Measurements from ENCODE around the gene PGLYRP3.

PGLYRP3 gene

DNA sequence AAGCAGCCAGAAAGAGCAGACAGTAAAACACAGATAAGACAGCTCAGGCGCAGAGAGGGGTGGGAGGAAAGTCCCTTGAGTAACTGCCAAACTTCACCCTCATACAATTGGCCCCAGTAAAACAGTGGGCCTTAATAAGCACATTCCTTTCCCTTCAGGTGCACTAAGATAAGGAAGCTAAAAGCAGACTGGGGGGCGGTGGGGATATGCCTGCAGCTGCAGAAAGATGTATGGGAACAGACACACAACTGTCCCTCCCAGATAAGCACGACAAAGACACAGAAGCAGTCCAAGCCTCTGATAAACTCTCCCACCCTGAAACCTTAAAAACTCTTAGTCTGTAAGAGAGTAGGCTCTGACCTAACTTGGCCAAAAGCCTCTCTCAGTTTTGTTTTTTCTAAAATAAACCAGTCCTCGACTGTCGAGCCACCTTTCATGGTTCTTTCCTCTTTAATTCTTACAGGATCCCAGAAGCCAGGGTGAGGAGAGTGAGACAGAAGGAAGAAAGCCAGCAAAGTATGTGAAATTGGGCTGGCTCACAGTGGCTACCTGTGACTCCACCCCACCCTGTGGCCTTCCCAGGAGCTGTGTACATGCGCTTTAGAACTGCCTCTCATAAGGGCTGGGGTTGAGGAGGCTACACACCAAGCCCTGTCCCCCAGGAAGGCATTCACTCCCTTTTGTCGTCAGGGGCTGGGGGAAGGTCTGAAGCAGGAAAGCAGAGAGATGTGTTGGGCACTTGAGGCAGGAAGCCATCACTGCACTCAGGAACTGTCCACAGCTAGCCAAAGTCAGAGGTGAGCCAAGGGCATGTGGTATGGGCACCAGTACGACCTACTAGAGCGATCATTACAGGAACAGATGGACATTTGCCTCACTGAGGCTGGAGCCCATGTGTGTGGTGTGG is 31.3 kb upstream of the PGLYRP3 start:
- Histone ChIP-seq H3K36me3 (ENCODE audit: control insufficient read depth, low read length) (no peaks in the 10 kb centered on the region), H3K4me2 (ENCODE audit: low read length) (no peak overlapping the region), H3F3A (ENCODE audit: control insufficient read depth, insufficient read depth) (no peaks in the 10 kb centered on the region), H3K4me1 (ENCODE audit: control insufficient read depth, low read length) (no peaks in the 10 kb centered on the region), H3K9me3 (ENCODE audit: control insufficient read depth, insufficient read depth, low read length) (no peaks in the 10 kb centered on the region), H3K9me2 (replicated peaks; ENCODE audit: control insufficient read depth, low read length) (no peaks in the 10 kb centered on the region), H3K4me3 (ENCODE audit: low read length) (no peak overlapping the region), H4K20me1 (ENCODE audit: control insufficient read depth, insufficient read depth, low read depth, low read length) (no peaks in the 10 kb centered on the region), H3K27me3 (ENCODE audit: control insufficient read depth, low read length) (peaks cover 17% of the 10 kb centered on the region), H3K79me2 (ENCODE audit: control insufficient read depth, low read length) (no peaks in the 10 kb centered on the region), H3K27ac (ENCODE audit: low read depth, low read length) (no peak overlapping the region)
- TF ChIP-seq, protein P1, sequence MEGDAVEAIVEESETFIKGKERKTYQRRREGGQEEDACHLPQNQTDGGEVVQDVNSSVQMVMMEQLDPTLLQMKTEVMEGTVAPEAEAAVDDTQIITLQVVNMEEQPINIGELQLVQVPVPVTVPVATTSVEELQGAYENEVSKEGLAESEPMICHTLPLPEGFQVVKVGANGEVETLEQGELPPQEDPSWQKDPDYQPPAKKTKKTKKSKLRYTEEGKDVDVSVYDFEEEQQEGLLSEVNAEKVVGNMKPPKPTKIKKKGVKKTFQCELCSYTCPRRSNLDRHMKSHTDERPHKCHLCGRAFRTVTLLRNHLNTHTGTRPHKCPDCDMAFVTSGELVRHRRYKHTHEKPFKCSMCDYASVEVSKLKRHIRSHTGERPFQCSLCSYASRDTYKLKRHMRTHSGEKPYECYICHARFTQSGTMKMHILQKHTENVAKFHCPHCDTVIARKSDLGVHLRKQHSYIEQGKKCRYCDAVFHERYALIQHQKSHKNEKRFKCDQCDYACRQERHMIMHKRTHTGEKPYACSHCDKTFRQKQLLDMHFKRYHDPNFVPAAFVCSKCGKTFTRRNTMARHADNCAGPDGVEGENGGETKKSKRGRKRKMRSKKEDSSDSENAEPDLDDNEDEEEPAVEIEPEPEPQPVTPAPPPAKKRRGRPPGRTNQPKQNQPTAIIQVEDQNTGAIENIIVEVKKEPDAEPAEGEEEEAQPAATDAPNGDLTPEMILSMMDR (IDR thresholded peaks at IDR 0.05; ENCODE audit: low read depth, low read length, poor library complexity, severe bottlenecking) = no peak
- TF ChIP-seq EZH2phosphoT487 (IDR thresholded peaks at IDR 0.05; ENCODE audit: borderline replicate concordance, low read length) = no peak

DNA sequence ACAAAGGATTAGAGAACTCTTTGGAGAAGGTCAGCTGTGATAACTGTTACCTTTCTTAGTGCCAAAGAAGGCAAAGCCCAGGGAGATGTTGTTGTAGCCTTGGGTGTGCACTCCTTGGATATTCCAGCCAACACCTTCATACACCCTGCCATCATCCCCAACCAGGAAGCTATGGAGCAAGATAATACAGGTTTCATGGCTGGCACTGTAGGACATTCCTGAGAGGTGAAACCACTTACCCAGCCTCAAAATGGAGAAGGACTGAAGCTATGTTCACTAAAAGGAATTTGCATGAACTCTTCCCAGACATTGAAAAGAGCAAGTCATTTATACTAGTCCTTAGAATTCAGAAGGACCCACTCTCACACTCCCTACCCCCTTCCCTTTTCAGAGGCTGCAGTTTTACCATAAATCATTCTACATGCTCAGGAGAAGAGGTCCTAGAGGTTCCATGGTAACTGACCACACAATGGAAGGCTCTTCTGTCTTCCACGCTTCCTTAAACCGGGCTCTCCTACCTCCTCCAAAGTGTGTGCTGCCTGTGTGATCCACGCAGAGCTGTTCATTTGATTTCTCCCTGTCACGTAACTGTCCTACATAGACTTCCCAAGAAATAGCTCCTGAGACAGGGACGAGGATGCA is 30.4 kb upstream of the PGLYRP3 start:
- Histone ChIP-seq H4K20me1 (ENCODE audit: control insufficient read depth, insufficient read depth, low read depth, low read length) (no peaks in the 10 kb centered on the region), H3K4me1 (ENCODE audit: control insufficient read depth, low read length) (no peaks in the 10 kb centered on the region), H3K27me3 (ENCODE audit: control insufficient read depth, low read length) (peaks cover 16% of the 10 kb centered on the region), H3K27ac (ENCODE audit: low read depth, low read length) (no peak overlapping the region), H3K79me2 (ENCODE audit: control insufficient read depth, low read length) (no peaks in the 10 kb centered on the region), H3K9me3 (ENCODE audit: control insufficient read depth, insufficient read depth, low read length) (no peaks in the 10 kb centered on the region), H3K4me3 (ENCODE audit: low read length) (no peak overlapping the region), H3F3A (ENCODE audit: control insufficient read depth, insufficient read depth) (no peaks in the 10 kb centered on the region), H3K4me2 (ENCODE audit: low read length) (no peak overlapping the region), H3K36me3 (ENCODE audit: control insufficient read depth, low read length) (no peaks in the 10 kb centered on the region), H3K9me2 (replicated peaks; ENCODE audit: control insufficient read depth, low read length) (no peaks in the 10 kb centered on the region)
- TF ChIP-seq EZH2phosphoT487 (IDR thresholded peaks at IDR 0.05; ENCODE audit: borderline replicate concordance, low read length) = no peak
- TF ChIP-seq, protein P1 (IDR thresholded peaks at IDR 0.05; ENCODE audit: low read depth, low read length, poor library complexity, severe bottlenecking) = no peak

DNA sequence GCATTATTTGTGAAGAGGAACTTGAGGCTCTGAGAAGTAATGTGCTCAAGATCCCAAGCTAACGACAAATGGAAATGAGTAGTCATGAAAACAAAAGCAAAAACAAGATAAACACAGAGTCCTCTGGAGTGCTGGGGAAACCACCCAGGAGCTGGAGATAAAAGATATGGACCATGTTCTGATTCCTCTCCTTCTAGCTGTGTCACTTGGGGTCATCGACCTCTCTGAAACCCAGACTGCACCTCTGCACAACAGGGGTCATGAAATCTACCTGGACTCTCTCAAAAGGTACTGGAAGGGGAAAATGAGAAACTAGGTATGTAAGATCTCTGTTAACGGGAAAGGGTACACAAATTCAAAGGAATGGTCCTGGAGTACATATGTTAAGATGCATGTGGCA is 29.4 kb upstream of the PGLYRP3 start:
- TF ChIP-seq, protein P1 (IDR thresholded peaks at IDR 0.05; ENCODE audit: low read depth, low read length, poor library complexity, severe bottlenecking) = no peak
- TF ChIP-seq EZH2phosphoT487 (IDR thresholded peaks at IDR 0.05; ENCODE audit: borderline replicate concordance, low read length) = no peak
- H4K20me1 ChIP-seq (ENCODE audit: control insufficient read depth, insufficient read depth, low read depth, low read length) = no peaks in the 10 kb centered on the region
- H3K4me3 ChIP-seq (ENCODE audit: low read length) = no peak overlapping the region
- H3K36me3 ChIP-seq (ENCODE audit: control insufficient read depth, low read length) = no peaks in the 10 kb centered on the region
- H3K27me3 ChIP-seq (ENCODE audit: control insufficient read depth, low read length) = peaks cover 16% of the 10 kb centered on the region
- no peak overlapping the region for H3K4me2 ChIP-seq (ENCODE audit: low read length)
- H3F3A ChIP-seq (ENCODE audit: control insufficient read depth, insufficient read depth) = no peaks in the 10 kb centered on the region
- no peak overlapping the region for H3K27ac ChIP-seq (ENCODE audit: low read depth, low read length)
- no peaks in the 10 kb centered on the region for H3K4me1 ChIP-seq (ENCODE audit: control insufficient read depth, low read length)
- no peaks in the 10 kb centered on the region for H3K9me3 ChIP-seq (ENCODE audit: control insufficient read depth, insufficient read depth, low read length)
- H3K79me2 ChIP-seq (ENCODE audit: control insufficient read depth, low read length) = no peaks in the 10 kb centered on the region
- H3K9me2 ChIP-seq (replicated peaks; ENCODE audit: control insufficient read depth, low read length) = no peaks in the 10 kb centered on the region

All from DOHH2 (cell line).